ENCODE results near the gene OR52H1.
"Not testable (repeated sequence)": the region's sequence is repeated elsewhere in the genome, so short reads cannot be mapped to it uniquely, and the experiment has no call there.

OR52H1 gene

DNA sequence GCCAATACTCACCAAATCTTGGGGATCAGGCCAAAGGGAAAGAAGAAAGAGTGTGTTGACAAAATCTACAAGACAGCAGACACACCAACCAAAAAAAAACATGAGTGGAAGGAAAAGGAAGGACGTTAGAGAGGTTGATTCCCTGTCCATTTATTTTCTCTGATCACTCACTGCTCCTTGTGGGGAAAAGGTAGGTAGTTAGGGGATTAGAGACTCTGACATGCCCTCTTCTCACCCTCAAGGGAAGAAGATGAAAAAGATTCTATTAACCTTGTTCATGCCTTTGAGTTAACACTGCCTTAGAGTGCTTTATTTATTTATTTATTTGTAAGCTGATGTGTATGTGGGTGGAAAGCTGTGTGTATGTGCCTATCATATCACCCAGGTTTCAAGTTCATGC, at the start of gene OR52H1:
Gene OR52H1, minus strand, starts transcription at position 101 of the 400 bp plus-strand sequence. CDS start 3,035 bp downstream, outside the sequence.
- DNase-seq: no peak

DNA sequence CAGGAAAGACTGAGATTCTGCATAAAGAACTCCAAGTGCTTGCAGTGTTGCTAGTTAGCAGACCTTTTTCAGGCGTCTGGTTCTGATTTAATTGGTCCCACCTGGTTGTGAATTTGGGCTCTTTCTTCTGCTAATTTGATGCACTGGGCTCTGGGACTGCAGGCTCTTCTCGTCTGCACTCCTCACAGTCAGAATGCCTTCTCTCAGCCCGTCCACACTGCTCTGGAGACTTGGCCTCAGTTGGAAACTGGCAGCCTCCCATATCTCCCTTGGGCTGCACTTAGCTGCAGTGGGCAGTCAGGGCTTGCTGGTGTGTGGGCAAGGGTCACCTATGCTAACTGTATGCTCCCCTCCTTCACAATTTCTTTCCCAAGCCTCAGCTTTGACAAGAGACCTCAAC, 49.6 kb upstream of the OR52H1 start:
- no peak for DNase-seq

DNA sequence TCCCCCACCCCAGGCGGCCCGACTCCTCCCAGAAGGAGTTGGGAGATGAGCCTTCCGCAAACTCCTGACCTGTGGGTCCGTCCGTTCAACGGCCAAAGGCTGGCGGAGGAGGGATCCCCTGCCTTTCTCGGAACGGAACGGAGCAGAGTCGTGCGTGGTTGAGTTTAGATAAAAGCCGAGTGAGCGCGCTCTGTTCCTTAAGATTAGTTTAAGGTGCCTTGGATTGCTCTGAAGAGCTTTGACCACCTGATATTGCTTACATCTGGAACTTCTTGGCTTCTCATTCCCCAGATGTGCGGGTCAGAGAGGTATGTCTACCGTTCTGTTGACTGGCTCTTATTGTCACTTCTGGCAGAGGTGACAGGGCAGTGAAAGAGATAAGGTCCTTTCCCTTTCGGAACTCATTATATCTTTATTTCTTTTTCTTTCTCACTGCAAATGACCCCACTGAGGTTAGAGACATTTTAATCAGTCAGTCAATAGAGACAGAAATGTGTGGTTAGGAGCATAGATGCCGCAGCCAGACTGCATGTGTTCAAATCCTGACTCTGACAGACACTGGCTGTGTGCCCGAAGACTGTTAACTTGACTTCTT, 48.4 kb upstream of the OR52H1 start, which contains the start of gene TRIM6:
Gene TRIM6, plus strand, starts transcription at position 31 of the 595 bp plus-strand sequence. Its CDS starts 261 bp downstream, at position 292.
- DNase-seq: peak; percentile 5

DNA sequence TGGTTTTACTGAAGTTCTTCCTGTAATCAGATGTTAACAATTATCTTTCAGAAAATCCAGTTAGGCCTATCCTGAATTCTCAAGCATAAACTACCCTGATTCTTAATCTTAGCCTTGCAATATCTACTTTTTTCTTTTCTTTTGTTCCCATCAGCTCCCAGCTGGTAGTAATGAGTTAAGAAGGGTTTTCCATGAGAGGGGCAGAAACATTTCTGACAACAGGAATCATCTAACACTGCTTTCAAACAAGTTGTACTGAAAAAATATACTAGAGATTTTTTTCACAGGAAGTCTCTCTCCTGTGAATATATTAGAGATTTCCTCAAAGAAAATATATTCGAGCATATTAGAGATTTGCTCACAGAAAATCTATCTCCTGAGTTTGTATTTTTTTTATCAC, 44.8 kb upstream of the OR52H1 start:
- DNase-seq: no peak

DNA sequence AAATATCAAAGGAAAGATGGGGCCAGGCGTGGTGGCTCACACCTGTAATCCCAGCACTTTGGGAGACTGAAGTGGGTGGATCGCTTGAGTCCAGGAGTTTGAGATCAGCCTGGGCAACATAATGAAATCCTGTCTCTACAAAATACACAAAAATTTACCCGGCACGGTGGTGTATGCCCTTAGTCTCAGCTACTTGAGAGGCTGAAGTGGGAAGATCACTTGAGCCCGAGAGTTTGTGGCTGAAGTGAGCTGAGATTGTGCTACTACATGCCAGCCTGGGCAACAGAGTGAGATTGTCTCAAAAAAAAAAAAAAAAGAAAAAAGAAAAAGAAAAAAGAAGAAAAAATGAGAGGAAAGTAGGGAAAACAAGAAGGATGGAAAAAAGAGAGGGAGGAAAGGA, 44.3 kb upstream of the OR52H1 start:
- DNase-seq: no peak

DNA sequence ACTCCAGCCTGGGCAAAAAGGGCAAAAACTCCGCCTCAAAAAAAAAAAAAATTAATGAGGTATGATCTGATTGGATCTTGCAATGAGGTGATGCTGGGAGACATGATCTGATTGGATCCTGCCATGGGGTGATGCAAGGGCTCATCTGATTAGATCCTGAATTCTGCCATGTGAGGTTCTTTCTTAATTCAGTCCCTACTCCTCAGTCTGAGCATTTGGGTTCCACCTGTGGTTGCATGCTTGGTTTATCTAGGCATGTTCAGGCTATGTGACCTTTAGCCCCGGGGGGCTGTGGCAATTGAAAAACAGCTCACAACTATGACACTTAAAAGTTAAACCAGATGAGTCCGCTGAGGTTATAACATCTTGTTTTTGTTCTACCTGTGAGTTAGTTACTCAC, 43.3 kb upstream of the OR52H1 start:
- no peak for DNase-seq

DNA sequence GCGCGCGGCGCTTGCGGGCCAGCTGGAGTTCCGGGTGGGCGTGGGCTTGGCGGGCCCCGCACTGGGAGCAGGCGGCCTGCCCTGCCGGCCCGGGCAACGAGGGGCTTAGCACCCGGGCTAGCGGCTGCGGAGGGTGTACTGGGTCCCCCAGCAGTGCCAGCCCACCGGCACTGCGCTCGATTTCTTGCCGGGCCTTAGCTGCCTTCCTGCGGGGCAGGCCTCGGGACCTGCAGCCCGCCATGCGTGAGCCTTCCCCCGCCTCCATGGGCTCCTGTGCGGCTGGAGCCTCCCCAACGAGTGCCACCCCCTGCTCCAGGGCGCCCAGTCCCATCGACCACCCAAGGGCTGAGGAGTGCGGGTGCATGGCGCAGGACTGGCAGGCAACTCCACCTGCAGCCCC, 41.6 kb upstream of the OR52H1 start:
- DNase-seq: not testable (repeated sequence)

DNA sequence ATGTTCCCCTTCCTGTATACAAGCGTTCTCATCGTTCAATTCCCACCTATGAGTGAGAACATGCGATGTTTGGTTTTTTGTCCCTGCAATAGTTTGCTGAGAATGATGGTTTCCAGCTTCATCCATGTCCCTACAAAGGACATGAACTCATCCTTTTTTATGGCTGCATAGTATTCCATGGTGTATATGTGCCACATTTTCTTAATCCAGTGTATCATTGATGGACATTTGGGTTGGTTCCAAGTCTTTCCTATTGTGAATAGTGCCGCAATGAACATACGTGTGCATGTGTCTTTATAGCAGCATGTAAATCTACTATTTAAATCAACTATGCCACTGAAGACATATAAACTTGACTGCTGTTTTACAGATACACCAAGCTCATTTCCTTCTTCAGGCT, 36.1 kb upstream of the OR52H1 start:
- DNase-seq: not testable (repeated sequence)

DNA sequence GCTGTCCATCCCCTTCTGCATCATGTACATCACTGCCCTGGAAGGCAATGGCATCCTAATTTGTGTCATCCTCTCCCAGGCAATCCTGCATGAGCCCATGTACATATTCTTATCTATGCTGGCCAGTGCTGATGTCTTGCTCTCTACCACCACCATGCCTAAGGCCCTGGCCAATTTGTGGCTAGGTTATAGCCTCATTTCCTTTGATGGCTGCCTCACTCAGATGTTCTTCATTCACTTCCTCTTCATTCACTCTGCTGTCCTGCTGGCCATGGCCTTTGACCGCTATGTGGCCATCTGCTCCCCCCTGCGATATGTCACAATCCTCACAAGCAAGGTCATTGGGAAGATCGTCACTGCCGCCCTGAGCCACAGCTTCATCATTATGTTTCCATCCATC, 32.7 kb upstream of the OR52H1 start:
- no peak for DNase-seq

DNA sequence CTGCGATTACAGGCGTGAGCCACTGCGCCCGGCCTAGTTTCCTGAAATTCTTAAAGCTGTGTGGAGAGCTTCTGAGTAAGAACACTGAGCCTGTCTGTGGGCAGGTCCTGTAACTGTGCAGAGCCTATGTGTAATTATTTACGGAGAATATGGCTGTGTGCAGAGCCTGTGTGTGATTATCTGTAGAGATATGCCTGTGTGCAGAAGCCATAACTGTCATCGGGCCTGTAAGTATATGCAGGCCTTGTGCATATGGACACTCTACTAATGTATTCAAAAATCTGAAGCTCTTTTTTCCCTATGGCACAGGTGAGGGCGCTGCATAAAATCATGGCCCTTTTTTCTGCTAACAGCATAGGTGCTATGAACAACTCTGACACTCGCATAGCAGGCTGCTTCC, 32.2 kb upstream of the OR52H1 start, which contains the start of gene OR52B6:
Gene OR52B6, plus strand, starts transcription at position 301 of the 400 bp plus-strand sequence. Its CDS starts 0 bp downstream, at position 301.
- DNase-seq: no peak

DNA sequence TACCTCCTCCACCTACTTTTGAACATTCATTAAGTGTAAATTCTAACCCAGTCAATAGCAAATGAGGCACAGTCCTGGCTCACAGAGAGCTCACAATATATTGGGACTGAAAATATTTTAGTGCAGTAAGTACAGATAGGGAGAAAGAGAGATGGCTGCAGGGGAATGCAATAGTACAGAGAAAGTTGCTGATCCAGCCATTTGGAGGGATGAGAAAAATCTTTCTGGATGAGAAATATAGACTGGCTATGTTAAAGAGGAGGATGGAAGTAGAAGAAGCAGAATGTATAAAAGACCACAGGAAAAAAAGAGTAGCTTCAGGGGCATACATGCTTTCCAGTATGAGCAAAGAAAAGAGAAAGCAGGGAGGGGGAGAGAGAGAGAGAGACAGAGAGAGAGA, 28.8 kb upstream of the OR52H1 start:
- DNase-seq: no peak

DNA sequence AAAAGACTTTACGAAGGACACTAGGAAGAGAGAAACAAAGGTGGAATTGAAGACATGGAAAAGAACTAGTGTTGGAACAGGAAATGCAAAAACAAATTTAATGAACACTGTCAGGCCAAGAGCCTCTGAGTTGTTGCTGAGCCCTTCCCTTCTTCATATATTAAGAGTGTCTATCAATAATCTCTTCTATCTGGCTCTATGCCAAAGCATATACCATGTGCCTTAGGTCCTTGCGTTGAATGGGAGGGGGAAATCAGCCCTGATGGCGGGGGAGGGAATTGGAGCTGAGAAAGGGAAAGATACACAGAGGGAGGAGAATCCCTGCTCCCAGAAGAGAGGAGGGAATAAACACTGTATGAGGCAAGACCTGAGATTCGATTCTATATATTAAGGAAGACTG, 26.8 kb upstream of the OR52H1 start:
- DNase-seq: no peak

DNA sequence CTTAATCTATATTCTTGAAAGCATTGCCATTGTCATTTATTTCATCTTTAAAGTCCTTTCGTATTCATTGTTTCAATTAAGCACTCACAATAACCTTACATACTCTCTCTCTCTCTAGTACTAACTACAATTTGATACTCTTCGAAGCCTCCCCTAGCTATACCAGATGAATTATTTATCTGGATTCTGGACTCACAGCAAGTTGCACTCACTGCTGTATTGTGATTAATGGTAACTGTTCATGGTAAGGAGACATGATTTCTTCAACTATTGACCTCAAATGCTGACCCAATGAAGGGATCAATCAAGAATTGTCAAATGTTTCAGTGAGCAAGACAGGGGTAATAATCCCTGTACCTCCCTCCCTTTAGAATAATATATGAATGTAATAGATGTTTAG, 26.3 kb upstream of the OR52H1 start:
- DNase-seq: no peak

DNA sequence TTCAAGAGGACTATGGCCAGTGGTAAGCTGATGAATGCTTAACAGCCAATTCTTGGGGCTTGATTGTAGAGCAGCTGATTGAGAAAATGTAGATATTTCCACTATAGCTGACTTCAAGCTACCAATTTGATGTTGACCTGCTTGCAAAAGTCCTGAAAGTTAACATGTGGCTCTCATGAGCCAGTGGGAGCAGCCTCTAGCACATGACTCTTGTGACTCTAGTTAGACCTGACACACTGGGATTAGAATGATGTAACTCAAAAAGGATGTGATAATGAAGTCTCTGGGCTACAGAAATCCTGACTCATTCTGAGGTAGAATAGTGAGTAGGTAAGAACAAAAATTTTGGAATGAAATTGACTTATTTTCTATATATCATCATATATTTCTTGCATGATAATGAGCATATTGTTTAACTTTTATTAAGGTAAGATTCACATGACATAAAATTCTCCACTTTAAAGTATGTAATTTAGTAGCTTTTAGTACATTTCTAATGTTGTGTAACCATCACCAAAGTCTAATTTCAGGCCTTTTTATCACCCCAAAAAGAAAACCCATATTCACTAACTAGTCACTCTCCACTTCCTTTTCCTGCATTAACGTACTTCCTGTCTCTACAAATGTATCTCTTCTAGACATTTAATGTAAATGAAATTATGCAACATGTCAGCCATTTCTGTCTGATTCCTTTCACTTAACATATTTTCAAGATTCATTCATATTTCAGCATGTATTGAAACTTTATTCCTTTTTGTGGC, 16.1 kb upstream of the OR52H1 start:
- no peak for DNase-seq

DNA sequence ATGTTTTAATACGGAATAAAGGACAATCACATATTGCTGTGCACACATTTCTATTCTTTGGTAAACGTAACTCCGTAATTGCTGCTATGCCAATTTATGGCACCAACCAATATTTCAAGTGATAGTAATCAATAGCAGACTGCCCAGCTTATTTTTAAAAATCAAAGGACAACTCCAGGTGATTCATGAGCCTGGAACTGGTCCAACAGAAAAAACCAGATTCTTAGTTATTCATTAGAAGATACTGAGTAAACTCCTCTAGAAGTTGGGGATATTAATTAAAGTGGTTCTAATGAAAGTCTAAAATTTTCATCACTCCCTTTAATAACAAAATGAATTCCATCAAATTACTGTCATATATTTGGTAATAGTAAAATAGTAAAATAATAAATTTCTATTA, 9.4 kb upstream of the OR52H1 start:
- DNase-seq: no peak

DNA sequence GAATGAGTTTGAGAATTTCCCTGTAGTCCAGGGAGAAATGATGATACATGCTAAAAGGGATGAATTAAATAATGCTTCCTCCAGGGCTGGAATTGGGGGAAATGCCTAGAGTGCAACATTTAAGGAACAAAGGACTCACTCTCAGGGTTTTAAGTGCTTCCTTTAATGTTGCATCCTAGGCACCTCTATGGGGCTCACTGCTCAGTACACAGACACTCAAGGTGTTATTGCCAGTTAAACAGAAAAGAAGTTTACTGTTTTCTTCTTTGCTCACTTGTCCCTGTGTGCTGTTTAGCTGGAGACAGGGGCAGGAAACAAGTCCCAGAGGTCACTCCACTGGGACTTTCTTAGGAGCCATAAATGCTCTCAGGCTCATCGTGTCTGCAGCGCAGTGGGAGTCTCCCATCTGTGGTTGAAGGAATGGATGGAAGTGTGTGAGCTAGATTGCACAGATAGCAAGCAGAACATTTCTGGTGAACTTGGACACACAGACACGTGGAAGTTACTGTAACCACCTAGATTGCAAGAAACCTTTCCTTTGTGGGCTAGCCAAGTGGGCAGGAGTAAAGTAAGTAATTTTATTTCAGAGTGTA, 8.4 kb upstream of the OR52H1 start:
- DNase-seq: no peak

DNA sequence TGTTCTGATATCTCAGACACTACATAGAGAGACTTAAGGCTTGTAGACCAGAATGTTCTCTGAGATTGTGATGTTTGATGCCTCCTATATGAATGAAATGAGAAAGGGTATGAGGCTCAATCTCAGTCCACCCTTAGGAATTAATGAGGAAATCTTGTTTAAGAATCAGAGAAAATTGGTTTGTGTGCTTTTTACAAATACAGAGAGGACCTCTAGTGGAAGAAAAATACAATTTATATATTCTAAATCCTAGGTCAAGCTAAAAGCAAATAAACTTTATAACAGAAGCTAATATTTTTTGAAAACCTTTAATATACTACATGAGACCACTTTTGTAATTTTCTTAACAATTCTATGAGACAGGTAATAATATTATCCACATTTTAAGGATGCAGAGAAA, 5.0 kb upstream of the OR52H1 start:
- DNase-seq: no peak

DNA sequence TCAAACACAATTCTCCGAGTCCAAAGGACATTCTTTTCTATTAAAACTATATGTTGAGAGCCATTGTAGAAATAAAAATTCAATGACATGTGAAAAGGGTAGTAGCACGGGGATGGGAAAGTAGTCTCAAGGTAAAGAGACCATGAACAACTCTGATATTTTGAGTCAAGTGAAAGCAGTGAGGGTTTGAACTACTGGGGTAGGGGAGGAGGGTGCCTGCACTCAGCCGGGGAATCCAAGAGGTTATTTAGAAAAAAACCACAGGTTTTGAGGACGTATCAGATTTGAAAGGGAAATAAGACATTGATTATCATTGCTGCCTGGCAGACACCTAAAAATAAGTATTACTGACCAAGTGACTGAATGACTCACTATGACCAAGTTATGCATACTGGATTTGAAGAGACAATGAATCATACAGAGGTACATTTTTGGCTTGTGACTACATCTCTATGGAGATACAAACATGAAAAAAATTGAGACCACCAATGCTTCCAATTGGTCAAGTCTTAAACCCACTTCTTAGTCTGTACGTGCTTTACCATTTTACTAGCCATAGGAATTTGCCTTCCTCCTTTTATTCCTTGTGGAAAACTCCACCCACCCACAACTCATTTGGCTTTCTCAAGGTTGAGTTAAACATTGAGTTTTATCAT, 2.2 kb upstream of the OR52H1 start:
- DNase-seq: no peak

DNA sequence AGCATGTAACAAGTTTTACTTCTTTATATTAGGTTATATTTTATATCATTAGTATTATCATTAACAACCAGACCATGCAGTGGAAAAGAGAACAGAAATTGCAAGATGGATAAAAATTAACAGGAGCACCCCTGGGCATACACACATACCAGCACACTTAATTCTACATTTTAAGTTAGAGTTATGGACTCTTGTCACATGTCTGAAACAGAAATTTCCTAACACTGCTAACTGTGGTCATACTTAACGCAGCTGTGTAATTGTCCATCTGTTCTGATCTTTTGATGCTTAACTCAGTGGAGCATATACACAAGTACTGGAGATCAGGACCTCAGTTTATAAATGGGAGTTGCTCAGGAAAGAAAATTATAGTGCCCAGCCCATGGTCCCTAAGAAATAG, 358 bp downstream of the OR52H1 start:
- DNase-seq: no peak

DNA sequence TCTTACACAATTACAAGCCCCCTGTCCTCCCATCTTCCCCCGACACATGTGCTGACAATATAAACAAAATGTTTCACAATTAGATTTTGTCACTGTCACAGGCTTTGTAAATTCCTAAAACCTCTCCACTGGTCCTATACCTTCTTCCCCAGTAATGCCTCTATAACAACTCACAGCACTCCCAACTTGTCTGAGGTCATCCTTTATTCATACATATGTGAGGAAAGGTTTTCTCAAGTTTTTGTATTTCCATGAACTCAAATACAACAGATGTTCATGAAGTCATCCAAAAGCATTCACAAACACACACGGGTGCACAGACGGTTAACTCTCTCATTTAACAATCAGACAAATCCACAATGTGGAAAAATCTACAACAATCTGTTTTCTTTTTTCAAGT, 1.9 kb downstream of the OR52H1 start:
- DNase-seq: no peak

DNA sequence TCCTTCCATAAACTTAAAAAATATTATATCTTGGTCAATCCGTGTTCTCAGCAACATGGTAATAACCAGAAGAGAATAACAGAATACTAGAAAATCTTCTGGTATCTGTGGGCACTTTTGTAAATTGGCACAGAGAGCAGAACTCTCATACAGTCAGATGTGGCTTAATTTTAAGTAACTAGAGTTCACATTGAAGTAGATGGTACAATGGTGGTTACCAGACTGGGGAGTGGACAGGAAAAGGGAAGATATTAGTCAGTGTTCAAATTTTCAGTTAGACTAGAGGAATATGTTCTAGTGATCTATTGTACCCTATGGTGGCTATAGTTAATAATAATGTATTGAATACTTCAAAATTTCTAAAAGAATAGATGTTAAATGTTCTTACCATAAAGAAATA, 6.9 kb downstream of the OR52H1 start:
- no peak for DNase-seq

DNA sequence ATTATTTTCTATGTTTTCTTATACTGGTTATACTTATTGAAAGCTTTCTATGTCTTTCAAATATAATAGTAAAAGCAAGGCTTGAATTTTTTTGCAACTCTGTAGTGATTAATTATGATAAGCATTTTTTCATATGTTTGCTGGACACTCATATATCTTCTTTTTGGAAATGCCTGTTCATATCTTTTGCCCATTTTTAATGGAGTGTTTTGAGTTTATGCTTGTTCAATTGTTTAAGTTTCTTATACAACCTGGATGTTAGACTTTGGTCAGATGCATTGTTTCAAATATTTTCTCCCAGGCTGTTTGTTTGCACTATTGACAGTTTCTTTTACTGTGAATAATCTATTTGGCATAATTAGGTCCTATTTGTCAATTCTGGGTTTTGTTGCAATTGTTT, 11.9 kb downstream of the OR52H1 start:
- no peak for DNase-seq

DNA sequence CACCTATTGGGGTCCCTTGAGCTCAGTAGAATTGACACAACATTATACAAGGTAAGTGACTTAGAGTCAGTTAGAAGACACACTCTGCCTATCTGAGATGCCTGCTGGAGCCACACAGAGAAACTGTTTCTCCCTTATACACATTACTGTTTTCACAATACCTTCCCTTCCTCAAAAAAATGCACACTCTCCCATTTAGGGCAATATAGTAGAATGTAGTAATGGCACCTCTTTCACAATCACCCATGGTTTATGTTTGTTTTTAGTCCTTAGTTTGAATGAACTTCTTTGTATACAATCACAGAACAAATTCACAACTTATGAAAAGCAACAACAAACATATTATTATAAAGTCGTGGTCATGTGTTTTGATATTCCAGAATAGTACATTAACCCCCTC, 14.3 kb downstream of the OR52H1 start:
- no peak for DNase-seq

All from activated CD4-positive, alpha-beta T cell treated with anti-CD3 and anti-CD28 coated beads, Interleukin-2, Interleukin-6, amounts not matched to agents 100 ng/mL and 50 ng/mL, durations not matched to agents 16 hours and 8 hours (primary cell).